Esophagus muscularis mucosa (tissue), 4 donors: ENCODE data around the gene LY6G6D. TPM values are rescaled to one million over a fixed set of nuclear protein-coding genes. Genes with fewer than 3 reads are reported as not detected.

ENCODE experiments used
- DNase-seq: peaks from one replicate; pipeline ENCODE4 v3.0.0-alpha.2; 2017; ENCODE audit errors: extremely low spot score
- H3K27ac ChIP-seq, 4 donors: fragments of 200-600 bp; sonication (generic); replicated peaks in 1 of 4; 1 replicate in 3 of 4; 2 replicates in 1 of 4; pipeline ENCODE4 v1.5.1; 2016 to 2019; ENCODE audit warnings: mild to moderate bottlenecking in 1 of 4
- H3K27me3 ChIP-seq, 4 donors: fragments of 200-600 bp; sonication (generic); one replicate each; pipeline versions ENCODE4 v1.5.1 to v1.6.0; 2016 to 2019
- H3K36me3 ChIP-seq, 4 donors: fragments of 200-600 bp; sonication (generic); one replicate each; pipeline ENCODE4 v1.5.1; 2016 to 2019
- H3K4me1 ChIP-seq, 4 donors: fragments of 200-600 bp; sonication (generic); one replicate each; pipeline ENCODE4 v1.5.1; 2016 to 2019
- H3K4me3 ChIP-seq, 4 donors: fragments of 200-600 bp; sonication (generic); 1 replicate in 2 of 4; 2 replicates in 2 of 4; pipeline ENCODE4 v1.5.1; 2016 to 2019; ENCODE audit warnings: mild to moderate bottlenecking in 4 of 4, moderate library complexity in 1 of 4
- H3K9me3 ChIP-seq, 4 donors: fragments of 200-600 bp; sonication (generic); 1 replicate in 3 of 4; 2 replicates in 1 of 4; pipeline ENCODE4 v1.5.1; 2016 to 2019
- EP300 ChIP-seq: sonication (generic); formaldehyde crosslinking; IDR thresholded peaks from one replicate; pipeline ENCODE4 v1.6.1; 2017; ENCODE audit warnings: antibody characterized with exemption
- POLR2A ChIP-seq: fragments of 450-650 bp; IDR thresholded peaks from one replicate; pipeline ENCODE4 v1.6.1; 2017; ENCODE audit warnings: antibody characterized with exemption, moderate library complexity, mild to moderate bottlenecking, low read depth
- POLR2AphosphoS5 ChIP-seq, 2 donors: sonication (generic); formaldehyde crosslinking; IDR thresholded peaks; one replicate each; pipeline ENCODE4 v1.6.1; 2017; ENCODE audit warnings: antibody characterized with exemption in 2 of 2
- WGBS: methylation state at CpG from one replicate; pipeline ENCODE4 v1.1.5; 2018; 5-methylcytosine and 5-hydroxymethylcytosine counted together
- intact Hi-C: fragments of 100-400 bp; cut with DNase I; formaldehyde crosslinking; loops from one replicate; pipeline ENCODE4 v1.15.1; 2023
- total RNA-seq, 4 donors: library from RNA; depleted of rRNA; stranded (reverse); fragments of >200 nt; gene quantifications; one replicate each; pipeline versions ENCODE4 v1.1.0 to v1.2.1, GENCODE V29; 2016
- TF ChIP-seq, protein P1 (sequence below), 3 experiments: fragments of 200-600 bp in 2 of 3; fragments of 450-650 bp in 1 of 3; sonication (generic) in 2 of 3; IDR thresholded peaks; one replicate each; pipeline ENCODE4 v1.5.1; 2017 to 2019; ENCODE audit warnings: antibody characterized with exemption in 3 of 3, mild to moderate bottlenecking in 2 of 3, moderate library complexity in 1 of 3

The LY6G6D gene
- total RNA-seq, 4 donors from 2014 or later, result not detected

DNA sequence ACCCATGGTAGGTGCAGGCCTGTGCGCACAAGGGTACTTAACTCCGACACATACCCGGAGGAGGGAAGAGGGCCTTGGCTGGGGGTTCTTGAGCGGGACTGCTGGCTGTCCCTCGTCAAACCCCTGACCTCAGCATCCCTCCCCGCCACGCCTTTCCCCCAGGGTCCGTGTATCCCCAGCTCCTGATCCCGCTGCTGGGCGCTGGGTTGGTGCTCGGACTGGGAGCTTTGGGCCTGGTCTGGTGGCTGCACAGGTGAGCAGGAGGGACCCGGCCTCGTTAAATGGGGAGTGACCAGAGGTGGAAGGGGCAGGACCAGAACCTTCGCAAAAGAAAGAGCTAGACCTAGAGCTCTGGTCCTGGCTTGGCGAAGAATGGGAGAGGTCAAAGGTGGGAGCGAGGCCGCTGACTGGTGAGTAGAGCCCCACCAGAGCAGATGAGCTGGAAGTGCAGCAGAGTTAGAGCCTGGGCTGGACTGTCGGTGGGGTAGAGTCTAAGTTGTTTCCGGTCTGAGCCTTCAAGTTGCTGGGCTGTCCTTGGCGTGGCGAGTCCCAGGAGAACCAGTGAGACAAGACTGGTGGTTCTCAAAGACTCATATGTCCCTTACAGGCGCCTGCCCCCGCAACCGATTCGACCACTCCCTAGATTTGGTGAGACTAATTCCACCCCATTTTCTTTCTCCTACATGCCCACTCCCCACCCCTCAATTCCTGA lies 9.0 kb downstream of the LY6G6D start:
- no peak overlapping the region for H3K4me3 ChIP-seq
- H3K9me3 ChIP-seq, result no peaks in the 10 kb centered on the region
- H3K27me3 ChIP-seq, result no peaks in the 10 kb centered on the region
- TF ChIP-seq POLR2A (no peak), POLR2AphosphoS5 (IDR thresholded peaks at IDR 0.05) (no peak), EP300 (no peak)
- TF ChIP-seq, protein P1, sequence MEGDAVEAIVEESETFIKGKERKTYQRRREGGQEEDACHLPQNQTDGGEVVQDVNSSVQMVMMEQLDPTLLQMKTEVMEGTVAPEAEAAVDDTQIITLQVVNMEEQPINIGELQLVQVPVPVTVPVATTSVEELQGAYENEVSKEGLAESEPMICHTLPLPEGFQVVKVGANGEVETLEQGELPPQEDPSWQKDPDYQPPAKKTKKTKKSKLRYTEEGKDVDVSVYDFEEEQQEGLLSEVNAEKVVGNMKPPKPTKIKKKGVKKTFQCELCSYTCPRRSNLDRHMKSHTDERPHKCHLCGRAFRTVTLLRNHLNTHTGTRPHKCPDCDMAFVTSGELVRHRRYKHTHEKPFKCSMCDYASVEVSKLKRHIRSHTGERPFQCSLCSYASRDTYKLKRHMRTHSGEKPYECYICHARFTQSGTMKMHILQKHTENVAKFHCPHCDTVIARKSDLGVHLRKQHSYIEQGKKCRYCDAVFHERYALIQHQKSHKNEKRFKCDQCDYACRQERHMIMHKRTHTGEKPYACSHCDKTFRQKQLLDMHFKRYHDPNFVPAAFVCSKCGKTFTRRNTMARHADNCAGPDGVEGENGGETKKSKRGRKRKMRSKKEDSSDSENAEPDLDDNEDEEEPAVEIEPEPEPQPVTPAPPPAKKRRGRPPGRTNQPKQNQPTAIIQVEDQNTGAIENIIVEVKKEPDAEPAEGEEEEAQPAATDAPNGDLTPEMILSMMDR (IDR thresholded peaks at IDR 0.05), result no peak
- 89% methylated on average over 25 of the region's 25 CpGs for WGBS
- no peak for DNase-seq
- H3K4me1 ChIP-seq, result peaks cover 12 to 26% (median 24%) of the 10 kb centered on the region in 4 donors
- no peak overlapping the region for H3K27ac ChIP-seq
- H3K36me3 ChIP-seq, result peaks cover 17 to 39% (median 27%) of the 10 kb centered on the region in 4 donors
- intact Hi-C loops, result no loop called here

DNA sequence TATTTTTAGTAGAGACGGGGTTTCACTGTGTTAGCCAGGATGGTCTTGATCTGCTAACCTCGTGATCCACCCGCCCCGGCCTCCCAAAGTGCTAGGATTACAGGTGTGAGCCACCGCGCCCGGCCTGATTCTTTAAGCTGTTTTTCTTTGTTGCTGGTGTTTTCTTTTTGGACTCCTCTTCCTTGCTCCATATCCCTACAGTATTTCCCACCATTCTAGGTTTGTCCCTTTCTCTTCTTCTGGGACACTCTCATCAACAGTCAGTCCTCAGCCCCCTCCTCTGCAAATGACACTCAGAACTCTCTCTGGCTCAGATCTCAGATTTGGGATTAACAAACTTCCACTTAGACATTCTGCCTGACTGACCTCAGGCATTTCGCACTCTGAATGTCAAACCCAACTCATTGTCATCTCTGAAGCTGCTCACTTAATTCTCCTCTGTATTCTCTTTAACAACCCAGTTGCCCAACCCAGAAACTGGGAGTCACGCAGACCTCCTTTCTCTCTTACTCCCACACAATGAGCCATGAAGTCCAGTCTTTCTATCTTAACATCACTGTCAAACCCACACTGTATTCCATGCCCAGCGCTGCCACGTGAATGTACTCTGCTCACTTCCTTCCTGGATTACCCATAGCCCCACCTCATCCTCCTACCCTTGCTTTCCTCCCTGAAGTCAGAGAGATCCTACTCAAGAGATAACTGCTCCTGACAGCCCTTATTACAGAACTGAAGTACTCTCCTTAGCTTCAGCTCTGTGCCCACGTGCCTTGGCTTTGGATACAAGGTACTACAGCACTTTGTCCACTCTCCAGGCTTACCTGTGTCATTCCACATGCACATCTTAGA lies 10.6 kb downstream of the LY6G6D start:
- peak overlapping the region in 1 of 4 donors; percentile 22 for H3K27ac ChIP-seq
- peaks cover 12 to 33% (median 31%) of the 10 kb centered on the region in 4 donors for H3K4me1 ChIP-seq
- H3K36me3 ChIP-seq, result peaks cover 17 to 41% (median 30%) of the 10 kb centered on the region in 4 donors
- WGBS, result 88% methylated on average over 12 of the region's 12 CpGs
- DNase-seq, result no peak
- TF ChIP-seq, protein P1 (IDR thresholded peaks at IDR 0.05), result no peak
- TF ChIP-seq POLR2AphosphoS5 (IDR thresholded peaks at IDR 0.05), result peak in 1 of 2 donors; percentile 4
- intact Hi-C loops, result loop anchor here (5.0 kb wide), 1 partner anchor 42 kb away; no protein-coding TSS in a partner anchor
- no peak overlapping the region for H3K4me3 ChIP-seq
- H3K27me3 ChIP-seq, result no peaks in the 10 kb centered on the region
- H3K9me3 ChIP-seq, result no peaks in the 10 kb centered on the region

DNA sequence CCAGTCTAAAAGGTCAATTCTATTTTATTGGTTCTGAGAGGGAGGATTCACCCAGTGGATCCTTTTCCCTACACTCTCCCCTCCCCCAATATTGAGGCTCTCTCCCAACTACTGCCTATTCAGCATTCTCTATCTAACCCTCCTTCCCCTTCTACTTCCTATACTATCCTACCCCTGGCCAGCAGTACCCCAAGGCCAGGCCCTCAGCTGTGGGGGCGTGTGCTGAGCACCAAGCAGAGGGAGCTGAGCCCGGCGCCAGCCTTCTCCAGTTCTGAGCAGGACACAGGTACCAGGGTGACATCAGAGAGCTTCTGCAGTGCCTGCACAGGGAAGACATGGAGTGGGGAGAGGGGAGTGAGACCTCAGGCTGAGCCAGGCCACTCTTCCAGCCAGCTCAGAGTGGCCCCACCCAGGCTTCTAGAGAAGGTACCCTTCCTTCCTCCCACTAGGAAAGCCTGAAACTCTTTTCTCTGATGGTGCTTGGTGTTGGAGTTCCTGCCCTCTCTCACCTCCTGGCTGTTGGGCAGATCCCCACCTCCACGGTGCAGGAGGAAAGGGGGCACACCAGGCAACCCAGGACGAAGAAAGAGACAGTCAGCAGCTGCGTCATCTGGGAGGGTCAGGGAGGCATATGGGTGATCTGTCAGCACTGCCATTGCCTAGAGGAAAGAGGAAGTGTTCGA lies 12.0 kb downstream of the LY6G6D start:
- H3K4me3 ChIP-seq, result no peak overlapping the region
- intact Hi-C loops, result loop anchor here (5.0 kb wide), 1 partner anchor 40 kb away; no protein-coding TSS in a partner anchor
- no peak for TF ChIP-seq POLR2A
- TF ChIP-seq, protein P1 (IDR thresholded peaks at IDR 0.05), result no peak
- TF ChIP-seq EP300, result no peak
- no peak for TF ChIP-seq POLR2AphosphoS5 (IDR thresholded peaks at IDR 0.05)
- WGBS, result 65% methylated on average over 7 of the region's 7 CpGs
- no peaks in the 10 kb centered on the region for H3K9me3 ChIP-seq
- H3K27ac ChIP-seq, result peak overlapping the region; percentile 93 to 99 (median 97)
- H3K27me3 ChIP-seq, result no peaks in the 10 kb centered on the region
- H3K36me3 ChIP-seq, result peaks cover 29 to 56% (median 44%) of the 10 kb centered on the region in 4 donors
- no peak for DNase-seq
- H3K4me1 ChIP-seq, result peaks cover 16 to 42% (median 38%) of the 10 kb centered on the region in 4 donors

- no peak for DNase-seq
- H3K9me3 ChIP-seq, result no peaks in the 10 kb centered on the region
- intact Hi-C loops, result loop anchor here (5.0 kb wide), 1 partner anchor 39 kb away; no protein-coding TSS in a partner anchor
- peak overlapping the region; percentile 69 to 98 (median 94) for H3K4me3 ChIP-seq
- H3K27me3 ChIP-seq, result no peaks in the 10 kb centered on the region
- H3K27ac ChIP-seq, result peak overlapping the region; percentile 93 to 99 (median 97)
- no peak for TF ChIP-seq POLR2A
- no peak for TF ChIP-seq EP300
- TF ChIP-seq POLR2AphosphoS5 (IDR thresholded peaks at IDR 0.05), result no peak
- TF ChIP-seq, protein P1 (IDR thresholded peaks at IDR 0.05), result no peak
- peaks cover 21 to 44% (median 40%) of the 10 kb centered on the region in 4 donors for H3K4me1 ChIP-seq
- peaks cover 37 to 64% (median 52%) of the 10 kb centered on the region in 4 donors for H3K36me3 ChIP-seq
- WGBS, result 70% methylated on average over 41 of the region's 41 CpGs
Observed at GRCh38 chr6:31727717-31728671, 12.8 kb downstream of the LY6G6D start.
